Measurements from ENCODE around the gene DDT.
"Not testable (repeated sequence)": the region's sequence is repeated elsewhere in the genome, so short reads cannot be mapped to it uniquely, and the experiment has no call there.

- TF ChIP-seq, protein P1, sequence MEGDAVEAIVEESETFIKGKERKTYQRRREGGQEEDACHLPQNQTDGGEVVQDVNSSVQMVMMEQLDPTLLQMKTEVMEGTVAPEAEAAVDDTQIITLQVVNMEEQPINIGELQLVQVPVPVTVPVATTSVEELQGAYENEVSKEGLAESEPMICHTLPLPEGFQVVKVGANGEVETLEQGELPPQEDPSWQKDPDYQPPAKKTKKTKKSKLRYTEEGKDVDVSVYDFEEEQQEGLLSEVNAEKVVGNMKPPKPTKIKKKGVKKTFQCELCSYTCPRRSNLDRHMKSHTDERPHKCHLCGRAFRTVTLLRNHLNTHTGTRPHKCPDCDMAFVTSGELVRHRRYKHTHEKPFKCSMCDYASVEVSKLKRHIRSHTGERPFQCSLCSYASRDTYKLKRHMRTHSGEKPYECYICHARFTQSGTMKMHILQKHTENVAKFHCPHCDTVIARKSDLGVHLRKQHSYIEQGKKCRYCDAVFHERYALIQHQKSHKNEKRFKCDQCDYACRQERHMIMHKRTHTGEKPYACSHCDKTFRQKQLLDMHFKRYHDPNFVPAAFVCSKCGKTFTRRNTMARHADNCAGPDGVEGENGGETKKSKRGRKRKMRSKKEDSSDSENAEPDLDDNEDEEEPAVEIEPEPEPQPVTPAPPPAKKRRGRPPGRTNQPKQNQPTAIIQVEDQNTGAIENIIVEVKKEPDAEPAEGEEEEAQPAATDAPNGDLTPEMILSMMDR (IDR thresholded peaks at IDR 0.05) = not testable (repeated sequence)
- TF ChIP-seq POLR2A (IDR thresholded peaks at IDR 0.05) = not testable (repeated sequence)
Measured at GRCh38 chr22:23989583-23990244, 15.5 kb upstream of the DDT start.
